Calu3 (cell line): Measurements from ENCODE around the gene CST3. TPM values are rescaled to one million over a fixed set of nuclear protein-coding genes. Genes with fewer than 3 reads are reported as not detected.

Source experiments
- BruUV-seq: library from RNA; stranded (reverse); fragments of 400-500 nt; replicated peaks from 2 replicates; lab custom pipeline; 2021; lab: Mats Ljungman, UMichigan
- CTCF ChIA-PET: fragments of 300-600 bp; sonication (Branson Sonifier 250); formaldehyde crosslinking; loops from one replicate; lab custom pipeline; 2022; ENCODE audit warnings: antibody characterized with exemption; lab: Charles Lee
- DNase-seq: peaks from one replicate; pipeline ENCODE4 v3.0.0; 2022
- H3K27ac Mint-ChIP-seq: one replicate; pipeline ENCODE4 v1.8.0; 2022; ENCODE audit warnings: mixed read lengths; ENCODE audit not compliant: unreplicated experiment
- H3K27me3 Mint-ChIP-seq: one replicate; pipeline ENCODE4 v1.8.0; 2022; ENCODE audit warnings: mixed read lengths; ENCODE audit not compliant: unreplicated experiment
- H3K36me3 Mint-ChIP-seq: one replicate; pipeline ENCODE4 v1.8.0; 2022; ENCODE audit warnings: mild to moderate bottlenecking, moderate library complexity, mixed read lengths; ENCODE audit not compliant: insufficient read depth, unreplicated experiment
- H3K4me1 Mint-ChIP-seq: one replicate; pipeline ENCODE4 v1.8.0; 2022; ENCODE audit warnings: mild to moderate bottlenecking, low read depth, mixed read lengths; ENCODE audit not compliant: unreplicated experiment
- H3K4me3 Mint-ChIP-seq: one replicate; pipeline ENCODE4 v1.8.0; 2022; ENCODE audit warnings: mild to moderate bottlenecking, low read depth, moderate library complexity, mixed read lengths; ENCODE audit not compliant: unreplicated experiment
- H3K9me3 Mint-ChIP-seq: one replicate; pipeline ENCODE4 v1.8.0; 2022; ENCODE audit warnings: low read depth, mixed read lengths; ENCODE audit not compliant: unreplicated experiment
- CTCF ChIP-seq: fragments of 200-600 bp; IDR thresholded peaks from one replicate; pipeline ENCODE4 v1.8.0; 2022; ENCODE audit warnings: antibody characterized with exemption; ENCODE audit not compliant: unreplicated experiment
- intact Hi-C: fragments of 100-400 bp; cut with micrococcal nuclease; formaldehyde crosslinking; loops from one replicate; pipeline ENCODE4 v1.10.0; 2022; ENCODE audit not compliant: unreplicated experiment
- total RNA-seq: library from RNA; stranded (reverse); gene quantifications from 2 replicates; pipeline ENCODE4 v1.2.3, GENCODE V29; 2022

CST3 gene
- total RNA-seq, 1 experiment from 2014 or later: 95.7 TPM

GRCh38 chr20:23640671-23641667 is 3.2 kb upstream of the CST3 start:
- Mint-ChIP-seq H3K4me3 (no peak overlapping the region), H3K9me3 (no peaks in the 10 kb centered on the region), H3K4me1 (no peaks in the 10 kb centered on the region), H3K27ac (no peak overlapping the region), H3K27me3 (no peaks in the 10 kb centered on the region), H3K36me3 (peaks cover 8% of the 10 kb centered on the region)
- no TSS peak for BruUV-seq
- no peak for DNase-seq
- TF ChIP-seq CTCF: no peak
- intact Hi-C loops: no loop called here
- CTCF ChIA-PET: no interaction called here

- H3K4me3 Mint-ChIP-seq: no peak overlapping the region
- no peak for DNase-seq
- H3K27me3 Mint-ChIP-seq: no peaks in the 10 kb centered on the region
- TF ChIP-seq CTCF: no peak
- BruUV-seq: no TSS peak
- no peak overlapping the region for H3K27ac Mint-ChIP-seq
- no peaks in the 10 kb centered on the region for H3K9me3 Mint-ChIP-seq
- peaks cover 8% of the 10 kb centered on the region for H3K36me3 Mint-ChIP-seq
- intact Hi-C loops: no loop called here
- CTCF ChIA-PET: no interaction called here
- H3K4me1 Mint-ChIP-seq: no peaks in the 10 kb centered on the region
Measured at GRCh38 chr20:23640018-23640601, 2.4 kb upstream of the CST3 start.

GRCh38 chr20:23639490-23639958 is 1.8 kb upstream of the CST3 start:
- Mint-ChIP-seq H3K4me3 (no peak overlapping the region), H3K36me3 (peaks cover 8% of the 10 kb centered on the region), H3K27ac (no peak overlapping the region), H3K9me3 (no peaks in the 10 kb centered on the region), H3K4me1 (no peaks in the 10 kb centered on the region), H3K27me3 (no peaks in the 10 kb centered on the region)
- TF ChIP-seq CTCF: no peak
- intact Hi-C loops: no loop called here
- CTCF ChIA-PET: no interaction called here
- no TSS peak for BruUV-seq
- DNase-seq: no peak

- H3K36me3 Mint-ChIP-seq: peaks cover 8% of the 10 kb centered on the region
- BruUV-seq: no TSS peak
- DNase-seq: no peak
- TF ChIP-seq CTCF: no peak
- no peak overlapping the region for H3K27ac Mint-ChIP-seq
- no peaks in the 10 kb centered on the region for H3K27me3 Mint-ChIP-seq
- CTCF ChIA-PET: no interaction called here
- intact Hi-C loops: no loop called here
- H3K9me3 Mint-ChIP-seq: no peaks in the 10 kb centered on the region
- no peaks in the 10 kb centered on the region for H3K4me1 Mint-ChIP-seq
- no peak overlapping the region for H3K4me3 Mint-ChIP-seq
Measured at GRCh38 chr20:23638309-23638708, 554 bp upstream of the CST3 start.
